GM15510 (cell line): ENCODE results near the gene MTG1.
A peak's percentile ranks its signal among the peaks of the same experiment; 100 is the strongest.

Experiments used
- POLR2A ChIP-seq: IDR thresholded peaks from 3 replicates; pipeline ENCODE4 v1.6.1; 2011; ENCODE audit warnings: borderline replicate concordance; ENCODE audit not compliant: insufficient read length; ENCODE audit errors: extremely low read depth

The MTG1 gene

GRCh38 chr10:133366751-133367150 is 27.2 kb upstream of the MTG1 start:
- no peak for TF ChIP-seq POLR2A

DNA sequence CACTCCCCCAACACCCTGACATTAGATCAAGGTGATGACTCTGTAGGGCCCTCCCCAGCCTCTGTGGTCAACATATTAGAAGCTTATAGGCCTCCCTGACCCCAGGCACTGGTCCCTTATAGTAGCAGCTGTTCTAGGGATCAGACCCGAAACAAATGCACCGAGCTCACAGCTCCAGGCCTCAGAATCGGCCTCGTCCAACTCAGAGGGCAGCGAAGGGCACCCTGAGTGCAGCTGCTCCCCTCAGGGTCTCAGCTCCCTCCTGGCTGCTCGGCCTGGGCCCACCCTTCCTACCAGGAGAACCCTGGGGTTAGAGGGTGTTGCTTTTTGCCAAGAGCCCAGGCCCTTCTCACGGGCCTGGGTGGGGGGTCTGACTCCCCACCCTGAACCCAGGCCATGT is 25.8 kb upstream of the MTG1 start:
- TF ChIP-seq POLR2A, result no peak

GRCh38 chr10:133370030-133370786 is 23.7 kb upstream of the MTG1 start:
- TF ChIP-seq POLR2A, result no peak

DNA sequence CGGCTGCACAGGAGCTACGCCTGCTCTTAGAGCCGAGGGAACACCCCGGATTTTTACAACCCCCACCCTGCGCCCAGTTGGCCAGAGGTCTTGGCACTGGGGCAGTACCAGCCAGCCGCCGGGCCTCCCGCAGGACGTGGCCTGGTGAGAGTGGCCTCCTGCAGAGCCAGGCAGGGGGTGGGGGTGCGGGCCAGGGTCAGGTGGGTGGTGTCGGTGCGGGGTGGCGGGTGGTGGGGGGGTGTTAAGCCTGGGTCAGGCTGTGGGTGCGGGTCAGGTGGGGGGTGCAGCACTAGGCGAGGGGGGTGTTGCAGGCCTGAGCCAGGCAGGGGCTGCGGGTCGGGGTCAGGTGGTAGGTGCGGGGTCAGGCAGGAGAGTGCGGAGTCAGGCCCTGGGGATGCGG is 21.4 kb upstream of the MTG1 start:
- no peak for TF ChIP-seq POLR2A

GRCh38 chr10:133373174-133374090 is 20.5 kb upstream of the MTG1 start, which contains the start of gene ECHS1:
Gene ECHS1, minus strand, starts transcription at chr10:133373354. Its CDS starts 21 bp downstream, at chr10:133373333.
- peak; percentile 90 for TF ChIP-seq POLR2A

DNA sequence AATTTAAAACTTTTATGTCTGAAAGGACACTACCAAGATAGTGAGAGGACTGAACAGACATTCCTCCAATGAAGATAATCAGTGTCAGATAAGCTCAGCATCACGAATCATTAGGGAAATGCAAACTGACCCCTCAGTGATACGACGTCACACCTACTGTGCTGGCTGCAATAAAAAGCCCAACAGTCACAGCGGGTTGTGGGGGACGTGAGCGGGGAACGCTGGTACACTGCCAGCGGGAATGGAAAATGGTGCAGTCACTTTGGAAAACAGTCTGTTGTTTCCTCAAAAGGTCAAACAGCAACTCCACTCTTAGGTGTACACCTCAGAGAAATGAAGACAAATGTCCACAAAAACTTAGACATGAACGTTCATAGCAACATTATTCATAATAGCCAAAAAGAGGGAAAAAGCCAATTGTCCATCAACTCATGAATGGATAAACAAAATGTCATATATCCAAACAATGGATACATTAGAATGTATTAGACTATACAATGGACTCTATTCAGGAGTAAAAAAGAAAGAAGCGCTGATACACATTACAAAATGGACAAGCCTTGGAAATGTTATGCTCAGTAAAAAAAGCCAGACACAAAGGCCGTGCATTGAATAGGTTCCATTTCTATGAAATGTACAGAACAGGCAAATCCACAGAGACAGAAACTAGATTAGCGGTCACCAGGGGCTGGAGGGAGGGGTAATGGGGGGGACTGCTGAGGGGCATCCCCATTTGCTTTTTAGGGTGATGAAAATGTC is 18.4 kb upstream of the MTG1 start:
- TF ChIP-seq POLR2A, result no peak

DNA sequence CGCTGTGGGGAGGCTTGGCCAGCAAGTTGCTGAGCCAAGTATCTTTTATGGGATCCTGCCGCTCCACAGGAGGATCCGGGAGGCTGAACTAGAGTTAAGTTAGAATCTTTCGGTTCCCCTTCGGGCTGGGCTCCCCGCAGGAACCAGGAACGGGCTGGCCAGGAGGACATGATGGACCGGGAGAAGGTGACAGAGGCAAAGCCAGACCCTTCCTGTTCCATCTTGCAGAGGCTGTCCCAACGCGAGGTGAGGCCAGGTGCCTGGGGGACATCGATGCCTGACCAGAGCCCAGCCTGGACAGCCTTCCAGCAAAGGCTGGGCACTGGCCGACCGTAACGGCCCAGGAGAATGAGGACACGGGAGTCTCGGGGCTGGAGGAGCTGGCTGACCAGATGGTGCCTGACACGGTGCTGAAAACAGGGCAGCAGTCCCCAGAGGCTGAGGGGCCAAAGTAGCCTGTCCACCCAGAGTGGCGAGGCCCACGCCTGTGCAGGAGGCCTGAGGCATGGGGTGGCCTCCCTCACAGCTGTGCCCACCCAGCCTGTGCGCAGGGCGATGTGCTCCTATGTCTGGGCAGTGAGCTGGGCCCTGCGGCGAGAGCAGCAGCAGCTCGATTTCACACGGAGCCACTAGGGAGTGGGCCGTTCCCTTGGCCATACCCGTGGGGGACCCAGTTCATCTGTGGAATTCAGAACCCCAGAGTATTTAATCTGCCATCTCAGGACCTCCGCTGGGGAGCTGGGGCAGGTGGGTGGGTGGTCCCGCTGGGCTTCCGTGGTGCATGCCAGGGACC is 16.7 kb upstream of the MTG1 start:
- no peak for TF ChIP-seq POLR2A

- no peak for TF ChIP-seq POLR2A
Measured at GRCh38 chr10:133377818-133378250, 16.1 kb upstream of the MTG1 start.

DNA sequence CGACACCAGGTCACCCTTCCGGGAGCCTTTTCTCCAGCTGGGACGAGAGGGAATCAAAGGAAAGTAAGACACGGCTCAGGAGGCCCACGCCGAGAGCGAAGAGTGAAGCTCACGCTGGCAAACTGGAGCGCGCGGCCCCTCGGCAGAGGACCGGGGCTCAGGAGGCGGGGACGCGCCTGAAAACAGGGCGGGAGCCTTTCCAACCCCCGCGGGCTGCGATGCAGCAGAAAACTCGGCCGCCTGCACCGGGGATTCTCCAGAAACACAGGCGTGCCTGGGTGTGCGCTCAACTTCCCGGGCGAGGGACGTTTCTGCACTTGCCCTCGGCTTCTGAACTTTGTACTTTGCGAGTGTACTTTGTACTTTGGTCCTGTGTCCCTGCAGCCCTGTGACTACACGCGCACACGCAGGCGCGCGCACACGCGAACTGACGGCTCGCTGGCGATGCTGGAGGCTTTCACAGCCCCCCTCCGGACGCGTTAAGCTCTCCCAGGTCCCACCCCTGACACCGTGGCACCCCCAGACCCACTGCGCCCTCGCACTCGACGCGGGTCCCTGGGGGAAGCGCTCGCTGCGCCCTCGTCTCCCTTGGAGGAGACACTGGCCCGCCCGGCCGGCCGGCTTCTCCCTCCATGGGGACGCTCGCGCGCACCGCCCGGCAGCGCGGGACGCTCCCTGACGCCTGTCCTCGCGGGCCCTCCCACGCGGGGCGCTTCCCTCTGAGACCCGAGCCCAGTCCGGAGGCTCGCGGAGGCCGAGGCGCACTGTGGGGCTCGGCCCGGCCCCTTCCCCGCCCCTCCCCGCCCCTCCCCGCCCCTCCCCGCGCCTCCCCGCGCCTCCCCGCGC is 15.5 kb upstream of the MTG1 start:
- TF ChIP-seq POLR2A, result peak; percentile 10

DNA sequence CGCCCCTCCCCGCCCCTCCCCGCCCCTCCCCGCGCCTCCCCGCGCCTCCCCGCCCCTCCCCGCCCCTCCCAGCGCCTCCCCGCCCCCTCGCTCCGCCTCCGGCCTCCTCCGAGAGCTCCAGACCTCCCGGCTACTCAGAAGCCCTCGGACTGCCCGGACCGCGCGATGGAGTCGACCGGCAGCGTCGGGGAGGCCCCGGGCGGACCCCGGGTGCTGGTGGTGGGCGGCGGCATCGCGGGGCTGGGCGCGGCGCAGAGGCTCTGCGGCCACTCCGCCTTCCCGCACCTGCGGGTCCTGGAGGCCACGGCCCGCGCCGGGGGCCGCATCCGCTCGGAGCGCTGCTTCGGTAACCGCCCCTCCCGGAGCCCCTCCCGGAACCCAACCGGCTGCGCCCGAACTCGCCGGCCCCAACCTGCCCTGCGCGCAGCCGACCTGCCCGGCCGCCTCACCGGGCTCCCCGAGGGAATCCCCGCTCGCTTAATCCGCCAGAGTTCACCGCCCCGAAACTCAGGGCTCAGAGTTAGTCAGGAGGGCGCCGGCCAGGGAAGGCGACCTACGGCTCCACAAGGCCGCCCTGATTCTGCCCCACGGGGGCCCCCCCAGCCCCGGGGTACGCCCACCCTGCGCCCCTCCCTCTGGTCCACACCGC is 14.7 kb upstream of the MTG1 start, which contains the start of gene PAOX:
Gene PAOX, plus strand, starts transcription at position 111 of the 649 bp plus-strand sequence. Its CDS starts 55 bp downstream, at position 166.
- peak; percentile 67 for TF ChIP-seq POLR2A

DNA sequence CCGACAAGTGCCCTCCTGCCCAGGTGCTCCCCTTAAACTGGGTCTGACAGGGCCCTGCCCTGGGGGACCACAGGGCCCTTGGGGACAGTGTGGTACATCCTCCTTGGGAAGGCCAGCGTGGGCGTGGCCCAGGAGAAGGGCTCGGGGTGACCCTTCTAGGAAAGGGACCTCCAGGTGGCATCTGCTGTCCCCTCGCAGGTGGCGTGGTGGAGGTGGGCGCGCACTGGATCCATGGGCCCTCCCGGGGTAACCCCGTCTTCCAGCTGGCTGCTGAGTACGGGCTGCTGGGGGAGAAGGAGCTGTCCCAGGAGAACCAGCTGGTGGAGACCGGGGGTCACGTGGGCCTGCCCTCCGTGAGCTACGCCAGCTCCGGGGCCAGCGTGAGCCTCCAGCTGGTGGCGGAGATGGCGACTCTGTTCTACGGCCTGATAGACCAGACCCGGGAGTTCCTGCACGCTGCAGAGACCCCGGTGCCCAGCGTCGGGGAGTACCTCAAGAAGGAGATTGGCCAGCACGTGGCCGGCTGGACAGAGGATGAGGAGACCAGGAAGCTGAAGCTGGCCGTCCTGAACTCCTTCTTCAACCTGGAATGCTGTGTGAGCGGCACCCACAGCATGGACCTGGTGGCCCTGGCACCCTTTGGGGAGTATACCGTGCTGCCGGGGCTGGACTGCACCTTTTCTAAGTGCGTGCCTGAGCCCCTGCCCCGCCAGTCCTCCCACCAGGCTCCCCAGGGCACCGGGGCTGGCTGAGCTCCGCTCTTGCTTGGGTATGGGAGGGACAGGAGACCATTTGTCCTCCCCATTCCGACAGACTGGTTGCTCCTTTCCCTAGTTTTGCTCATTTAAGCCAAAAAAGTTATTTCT is 13.9 kb upstream of the MTG1 start:
- no peak for TF ChIP-seq POLR2A

GRCh38 chr10:133381036-133381435 is 12.9 kb upstream of the MTG1 start:
- no peak for TF ChIP-seq POLR2A

GRCh38 chr10:133383551-133383950 is 10.4 kb upstream of the MTG1 start:
- no peak for TF ChIP-seq POLR2A
